ENCODE data around the gene RCN1.

DNA sequence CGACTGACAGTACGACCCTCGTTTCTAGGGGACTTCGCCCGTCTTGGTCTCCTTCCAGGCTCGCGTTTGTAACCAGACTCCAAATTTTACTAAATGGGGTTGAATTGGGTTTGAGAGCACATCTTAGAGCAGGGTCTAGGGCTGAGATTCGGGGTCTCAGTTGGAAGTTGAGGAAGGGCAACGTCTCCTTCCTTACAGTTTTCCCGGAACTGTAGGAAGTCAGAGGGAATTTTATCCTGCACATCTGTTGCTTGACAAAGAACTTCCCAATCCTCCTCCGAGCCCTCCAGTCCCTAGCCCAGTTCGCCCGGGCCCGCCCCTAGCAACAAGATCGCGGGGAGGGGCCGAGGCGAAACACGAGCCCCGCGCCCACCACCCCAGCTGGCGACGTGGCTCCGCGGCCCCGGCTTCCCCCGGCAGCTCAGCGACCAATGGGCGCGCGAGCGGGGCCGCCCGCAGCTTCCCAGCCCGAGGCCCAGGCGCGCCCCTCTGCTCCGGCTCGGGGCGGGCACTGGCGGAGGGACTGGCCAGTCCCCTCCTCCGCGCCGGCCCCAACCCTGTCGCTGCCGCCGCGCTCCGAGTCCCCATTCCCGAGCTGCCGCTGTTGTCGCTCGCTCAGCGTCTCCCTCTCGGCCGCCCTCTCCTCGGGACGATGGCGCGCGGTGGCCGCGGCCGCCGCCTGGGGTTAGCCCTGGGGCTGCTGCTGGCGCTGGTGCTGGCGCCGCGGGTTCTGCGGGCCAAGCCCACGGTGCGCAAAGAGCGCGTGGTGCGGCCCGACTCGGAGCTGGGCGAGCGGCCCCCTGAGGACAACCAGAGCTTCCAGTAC is at the start of gene RCN1:
- TF ChIP-seq SUZ12 (IDR thresholded peaks at IDR 0.05) (no peak), SP1 (IDR thresholded peaks at IDR 0.05) (no peak), FOXK2 (IDR thresholded peaks at IDR 0.05) (no peak), NFRKB (IDR thresholded peaks at IDR 0.05) (no peak), FOXA1 (IDR thresholded peaks at IDR 0.05) (no peak), LEF1 (IDR thresholded peaks at IDR 0.05; ENCODE audit: borderline replicate concordance) (no peak), FOXM1 (IDR thresholded peaks at IDR 0.05; ENCODE audit: borderline replicate concordance) (no peak), ELF4 (IDR thresholded peaks at IDR 0.05) (no peak), ARNT (IDR thresholded peaks at IDR 0.05) (no peak), TARDBP (IDR thresholded peaks at IDR 0.05) (no peak), ZNF384 (IDR thresholded peaks at IDR 0.05) (no peak)

Measured in HEK293T (cell line).